Hindlimb muscle (tissue), 1 donor: ENCODE measurements around the gene TNRC18. TPM values are rescaled to one million over a fixed set of nuclear protein-coding genes. Genes with fewer than 3 reads are reported as not detected.
A peak's percentile ranks its signal among the peaks of the same experiment; 100 is the strongest.

Experiments
- DNase-seq: peaks from one replicate; pipeline ENCODE4 v3.0.0-alpha.2; 2013
- polyA plus RNA-seq: library from polyadenylated mRNA; unstranded; fragments of 120-200 nt; gene quantifications from one replicate; pipeline ENCODE4 v1.2.1, GENCODE V29; 2013; ENCODE audit not compliant: insufficient read length

The TNRC18 gene
- polyA plus RNA-seq, 1 donor: 63.2 TPM

GRCh38 chr7:5428478-5429252 lies 5.0 kb upstream of the TNRC18 start:
- DNase-seq: peak; percentile 82

GRCh38 chr7:5426226-5426475 lies 2.5 kb upstream of the TNRC18 start:
- DNase-seq: no peak

- peak; percentile 90 for DNase-seq
Measured at GRCh38 chr7:5425507-5426225, 2.0 kb upstream of the TNRC18 start.

GRCh38 chr7:5424749-5425506 lies 1.3 kb upstream of the TNRC18 start:
- peak; percentile 82 for DNase-seq

- peak; percentile 99 for DNase-seq
Measured at GRCh38 chr7:5423976-5424748, 528 bp upstream of the TNRC18 start.

GRCh38 chr7:5422396-5423305 lies 983 bp downstream of the TNRC18 start:
- peak; percentile 44 for DNase-seq

- DNase-seq: peak; percentile 65
Measured at GRCh38 chr7:5421714-5422395, 1.8 kb downstream of the TNRC18 start.

- no peak for DNase-seq
Measured at GRCh38 chr7:5420881-5421713, 2.5 kb downstream of the TNRC18 start.

- no peak for DNase-seq
Measured at GRCh38 chr7:5420067-5420880, 3.4 kb downstream of the TNRC18 start.

- no peak for DNase-seq
Measured at GRCh38 chr7:5419539-5420066, 4.0 kb downstream of the TNRC18 start.

GRCh38 chr7:5418285-5418582 lies 5.4 kb downstream of the TNRC18 start:
- DNase-seq: no peak

GRCh38 chr7:5417106-5418071 lies 6.2 kb downstream of the TNRC18 start:
- no peak for DNase-seq

GRCh38 chr7:5414916-5415315 lies 8.7 kb downstream of the TNRC18 start:
- no peak for DNase-seq

- no peak for DNase-seq
Measured at GRCh38 chr7:5413449-5413786, 10.2 kb downstream of the TNRC18 start.

- no peak for DNase-seq
Measured at GRCh38 chr7:5408777-5409176, 14.9 kb downstream of the TNRC18 start.

GRCh38 chr7:5406957-5407945 lies 16.4 kb downstream of the TNRC18 start:
- no peak for DNase-seq

- peak; percentile 42 for DNase-seq
Measured at GRCh38 chr7:5404421-5404826, 19.2 kb downstream of the TNRC18 start.
